ENCODE data around the gene GALR2. TPM values are rescaled to one million over a fixed set of nuclear protein-coding genes. Genes with fewer than 3 reads are reported as not detected.
"Not testable (repeated sequence)": the region's sequence is repeated elsewhere in the genome, so short reads cannot be mapped to it uniquely, and the experiment has no call there.

The GALR2 gene
- total RNA-seq, 2 experiments from 2014 or later: 2.5 to 2.7 TPM

- H3K36me3 Mint-ChIP-seq: peaks cover 22% of the 10 kb centered on the region
- DNase-seq: peak; percentile 34
- peaks cover 31% of the 10 kb centered on the region for H3K27me3 Mint-ChIP-seq
- H3K4me1 Mint-ChIP-seq: peaks cover 44% of the 10 kb centered on the region
- peak overlapping the region; percentile 95 for H3K4me3 Mint-ChIP-seq
- peak overlapping the region; percentile 98 for H3K27ac Mint-ChIP-seq
- H3K9me3 Mint-ChIP-seq: no peaks in the 10 kb centered on the region
These were observed 2.9 kb upstream of the GALR2 start for GRCh38 chr17:76071531-76072147.

- DNase-seq: peak; percentile 85
- no peaks in the 10 kb centered on the region for H3K9me3 Mint-ChIP-seq
- H3K4me3 Mint-ChIP-seq: peak within 1 kb of the TSS; percentile 95
- H3K27ac Mint-ChIP-seq: peak within 1 kb of the TSS; percentile 98
- peaks cover 17% of the 10 kb centered on the region for H3K36me3 Mint-ChIP-seq
- H3K4me1 Mint-ChIP-seq: peaks cover 45% of the 10 kb centered on the region
- H3K27me3 Mint-ChIP-seq: peaks cover 37% of the 10 kb centered on the region
These were observed 2.3 kb upstream of the GALR2 start, which contains the start of gene SRP68 for GRCh38 chr17:76072148-76072858. Gene SRP68, minus strand, starts transcription at chr17:76072517. Its CDS starts 26 bp downstream, at chr17:76072491.

- Mint-ChIP-seq H3K36me3 (peaks cover 3% of the 10 kb centered on the region), H3K9me3 (no peaks in the 10 kb centered on the region), H3K27me3 (peaks cover 54% of the 10 kb centered on the region), H3K4me1 (peaks cover 44% of the 10 kb centered on the region), H3K27ac (no peak overlapping the region), H3K4me3 (peak overlapping the region; percentile 49)
- no peak for DNase-seq
These were observed 974 bp downstream of the GALR2 start for GRCh38 chr17:76075364-76076145.

GRCh38 chr17:76076146-76076764 is 1.7 kb downstream of the GALR2 start:
- Mint-ChIP-seq H3K27me3 (peaks cover 54% of the 10 kb centered on the region), H3K4me1 (peaks cover 41% of the 10 kb centered on the region), H3K9me3 (no peaks in the 10 kb centered on the region), H3K27ac (no peak overlapping the region), H3K4me3 (peak overlapping the region; percentile 70), H3K36me3 (peaks cover 3% of the 10 kb centered on the region)
- no peak for DNase-seq

- Mint-ChIP-seq H3K9me3 (no peaks in the 10 kb centered on the region), H3K4me1 (peaks cover 37% of the 10 kb centered on the region), H3K36me3 (no peaks in the 10 kb centered on the region), H3K27me3 (peaks cover 54% of the 10 kb centered on the region), H3K27ac (no peak overlapping the region), H3K4me3 (peak overlapping the region; percentile 70)
- peak; percentile 52 for DNase-seq
These were observed 2.4 kb downstream of the GALR2 start for GRCh38 chr17:76076765-76077583.

GRCh38 chr17:76077584-76078110 is 3.1 kb downstream of the GALR2 start:
- no peak overlapping the region for H3K27ac Mint-ChIP-seq
- H3K4me3 Mint-ChIP-seq: no peak overlapping the region
- H3K36me3 Mint-ChIP-seq: no peaks in the 10 kb centered on the region
- H3K9me3 Mint-ChIP-seq: no peaks in the 10 kb centered on the region
- H3K27me3 Mint-ChIP-seq: peaks cover 54% of the 10 kb centered on the region
- H3K4me1 Mint-ChIP-seq: peaks cover 37% of the 10 kb centered on the region
- no peak for DNase-seq

GRCh38 chr17:76078370-76078769 is 3.8 kb downstream of the GALR2 start:
- peaks cover 34% of the 10 kb centered on the region for H3K4me1 Mint-ChIP-seq
- peaks cover 53% of the 10 kb centered on the region for H3K27me3 Mint-ChIP-seq

GRCh38 chr17:76078860-76079534 is 4.4 kb downstream of the GALR2 start, which contains the start of gene ZACN:
Gene ZACN, plus strand, starts transcription at chr17:76079182. Its CDS starts 83 bp downstream, at chr17:76079265.
- Mint-ChIP-seq H3K27me3 (peaks cover 47% of the 10 kb centered on the region), H3K36me3 (no peaks in the 10 kb centered on the region), H3K4me3 (no peak within 1 kb of the TSS), H3K4me1 (peaks cover 34% of the 10 kb centered on the region), H3K9me3 (no peaks in the 10 kb centered on the region), H3K27ac (no peak within 1 kb of the TSS)
- DNase-seq: no peak

More at GRCh38 chr17:76078370-76078769, 3.8 kb downstream of the GALR2 start:
- not testable (repeated sequence) for H3K27ac Mint-ChIP-seq, H3K4me3 Mint-ChIP-seq, H3K9me3 Mint-ChIP-seq, H3K36me3 Mint-ChIP-seq, DNase-seq

GRCh38 chr17:76079535-76079955 is 5.0 kb downstream of the GALR2 start:
- Mint-ChIP-seq H3K27me3 (peaks cover 44% of the 10 kb centered on the region), H3K9me3 (no peaks in the 10 kb centered on the region), H3K36me3 (no peaks in the 10 kb centered on the region), H3K4me1 (peaks cover 34% of the 10 kb centered on the region), H3K27ac (no peak overlapping the region), H3K4me3 (no peak overlapping the region)
- no peak for DNase-seq

GRCh38 chr17:76079956-76080767 is 5.6 kb downstream of the GALR2 start:
- Mint-ChIP-seq H3K36me3 (no peaks in the 10 kb centered on the region), H3K4me1 (peaks cover 30% of the 10 kb centered on the region), H3K9me3 (no peaks in the 10 kb centered on the region), H3K4me3 (no peak overlapping the region), H3K27ac (no peak overlapping the region), H3K27me3 (peaks cover 37% of the 10 kb centered on the region)
- DNase-seq: no peak

GRCh38 chr17:76080768-76081287 is 6.2 kb downstream of the GALR2 start:
- DNase-seq: no peak
- H3K9me3 Mint-ChIP-seq: no peaks in the 10 kb centered on the region
- no peak overlapping the region for H3K27ac Mint-ChIP-seq
- no peaks in the 10 kb centered on the region for H3K36me3 Mint-ChIP-seq
- H3K4me1 Mint-ChIP-seq: peaks cover 24% of the 10 kb centered on the region
- peaks cover 31% of the 10 kb centered on the region for H3K27me3 Mint-ChIP-seq
- no peak overlapping the region for H3K4me3 Mint-ChIP-seq

- Mint-ChIP-seq H3K27me3 (peaks cover 24% of the 10 kb centered on the region), H3K4me3 (no peak overlapping the region), H3K4me1 (peaks cover 18% of the 10 kb centered on the region), H3K9me3 (no peaks in the 10 kb centered on the region), H3K36me3 (no peaks in the 10 kb centered on the region), H3K27ac (peak overlapping the region; percentile 20)
- DNase-seq: no peak
These were observed 7.0 kb downstream of the GALR2 start for GRCh38 chr17:76081295-76082210.

All from activated naive CD8-positive, alpha-beta T cell treated with anti-CD3 and anti-CD28 coated beads for 36 hours (primary cell).